Central memory CD8-positive, alpha-beta T cell (primary cell): ENCODE measurements around the gene GNAI3.

Experiments used
- ATAC-seq: fragments of 150-1000 bp; cut with Tn5 transposase; replicated peaks from 2 replicates; pipeline ENCODE4 v1.10.0; 2022; ENCODE audit warnings: mild to moderate bottlenecking, moderate FRiP score, moderate number of reproducible peaks; ENCODE audit not compliant: poor library complexity, severe bottlenecking; ENCODE audit errors: extremely low read depth
- DNase-seq, 2 donors: peaks; one replicate each; pipeline ENCODE4 v3.0.0; 2021; ENCODE audit warnings: low spot score in 2 of 2
- H3K27ac Mint-ChIP-seq: one replicate; pipeline ENCODE4 v1.8.0; 2022; ENCODE audit warnings: low read depth, mild to moderate bottlenecking, moderate library complexity, mixed read lengths
- H3K27me3 Mint-ChIP-seq: one replicate; pipeline ENCODE4 v1.8.0; 2022; ENCODE audit warnings: mixed read lengths
- H3K36me3 Mint-ChIP-seq: one replicate; pipeline ENCODE4 v1.8.0; 2022; ENCODE audit warnings: mild to moderate bottlenecking, moderate library complexity, mixed read lengths; ENCODE audit not compliant: insufficient read depth
- H3K4me1 Mint-ChIP-seq: one replicate; pipeline ENCODE4 v1.8.0; 2022; ENCODE audit warnings: mixed read lengths
- H3K4me3 Mint-ChIP-seq: one replicate; pipeline ENCODE4 v1.8.0; 2022; ENCODE audit warnings: mild to moderate bottlenecking, moderate library complexity, mixed read lengths
- H3K9me3 Mint-ChIP-seq: one replicate; pipeline ENCODE4 v1.8.0; 2022; ENCODE audit warnings: mixed read lengths

GNAI3 gene

GRCh38 chr1:109529881-109530456, 18.4 kb upstream of the GNAI3 start:
- peaks cover 2% of the 10 kb centered on the region for H3K36me3 Mint-ChIP-seq
- peaks cover 18% of the 10 kb centered on the region for H3K4me1 Mint-ChIP-seq
- no peaks in the 10 kb centered on the region for H3K9me3 Mint-ChIP-seq
- H3K27me3 Mint-ChIP-seq = peaks cover 9% of the 10 kb centered on the region
- ATAC-seq (no peak), DNase-seq (peak in 1 of 2 donors; percentile 9)
- H3K4me3 Mint-ChIP-seq = no peak overlapping the region
- no peak overlapping the region for H3K27ac Mint-ChIP-seq

DNA sequence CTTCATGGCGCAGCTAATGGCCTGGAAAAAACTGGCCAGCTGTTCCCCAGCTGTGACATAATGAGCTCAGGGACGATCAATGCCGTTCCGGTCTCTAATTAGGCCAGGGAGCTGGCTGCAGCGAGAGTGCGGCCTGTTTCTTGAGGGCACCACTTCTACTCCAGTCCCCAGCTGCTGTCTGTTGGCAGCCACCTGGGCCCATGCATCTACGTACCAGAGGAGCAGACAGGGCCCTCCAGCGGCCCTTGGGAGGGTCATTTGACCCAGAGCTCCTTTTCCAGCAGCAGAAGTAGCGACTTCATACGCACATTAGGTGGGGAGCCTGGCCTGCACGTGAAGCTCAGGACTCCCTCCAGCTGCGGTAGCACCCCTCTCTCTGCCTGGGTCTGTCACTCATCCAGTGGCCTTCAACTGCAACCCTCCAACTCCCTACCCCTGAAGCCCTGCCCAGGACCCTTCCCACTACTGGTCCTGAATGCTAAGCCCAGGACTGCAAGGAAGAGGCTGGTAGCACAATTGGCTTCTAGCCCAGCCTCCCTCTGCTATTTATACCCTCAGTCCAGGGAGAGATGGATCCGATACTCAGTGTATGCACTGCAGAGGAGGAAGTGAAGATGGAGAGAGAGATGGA, 17.8 kb upstream of the GNAI3 start:
- DNase-seq (no peak), ATAC-seq (no peak)
- peak overlapping the region; percentile 49 for H3K27ac Mint-ChIP-seq
- H3K4me1 Mint-ChIP-seq = peaks cover 18% of the 10 kb centered on the region
- H3K9me3 Mint-ChIP-seq = no peaks in the 10 kb centered on the region
- H3K4me3 Mint-ChIP-seq = peak overlapping the region; percentile 31
- peaks cover 2% of the 10 kb centered on the region for H3K36me3 Mint-ChIP-seq
- peaks cover 9% of the 10 kb centered on the region for H3K27me3 Mint-ChIP-seq

DNA sequence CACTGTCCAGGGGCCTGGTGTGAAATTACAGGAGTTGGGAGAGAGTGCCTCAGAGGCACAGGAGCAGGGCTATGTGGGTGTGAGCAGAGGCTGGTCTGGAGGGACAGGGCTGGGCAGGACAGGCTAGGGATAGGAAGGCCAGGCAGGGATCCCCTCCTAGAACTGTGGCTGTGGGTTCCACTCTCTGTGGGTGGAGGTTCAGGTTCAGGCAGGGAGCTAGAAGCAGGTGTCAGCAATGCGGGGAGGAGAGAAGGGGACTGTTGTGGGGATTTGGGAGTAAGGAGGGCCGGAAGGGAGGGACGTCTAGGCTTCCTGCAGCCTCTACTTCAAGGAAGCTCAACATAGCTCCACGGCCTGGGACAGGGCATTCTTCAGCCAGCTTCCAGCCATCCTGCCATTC, 17.0 kb upstream of the GNAI3 start:
- peak overlapping the region; percentile 49 for H3K27ac Mint-ChIP-seq
- peaks cover 9% of the 10 kb centered on the region for H3K27me3 Mint-ChIP-seq
- ATAC-seq (no peak), DNase-seq (no peak)
- peaks cover 18% of the 10 kb centered on the region for H3K4me1 Mint-ChIP-seq
- no peaks in the 10 kb centered on the region for H3K9me3 Mint-ChIP-seq
- peaks cover 2% of the 10 kb centered on the region for H3K36me3 Mint-ChIP-seq
- peak overlapping the region; percentile 31 for H3K4me3 Mint-ChIP-seq

- H3K4me1 Mint-ChIP-seq = peaks cover 18% of the 10 kb centered on the region
- no peaks in the 10 kb centered on the region for H3K9me3 Mint-ChIP-seq
- H3K27me3 Mint-ChIP-seq = peaks cover 9% of the 10 kb centered on the region
- DNase-seq (no peak), ATAC-seq (no peak)
- peaks cover 2% of the 10 kb centered on the region for H3K36me3 Mint-ChIP-seq
- peak overlapping the region; percentile 77 for H3K4me3 Mint-ChIP-seq
- H3K27ac Mint-ChIP-seq = peak overlapping the region; percentile 78
These were observed 16.5 kb upstream of the GNAI3 start for GRCh38 chr1:109531826-109532364.

GRCh38 chr1:109532365-109533136, 15.9 kb upstream of the GNAI3 start:
- Mint-ChIP-seq H3K36me3 (peaks cover 2% of the 10 kb centered on the region), H3K9me3 (no peaks in the 10 kb centered on the region), H3K27ac (peak overlapping the region; percentile 78), H3K4me1 (peaks cover 18% of the 10 kb centered on the region), H3K27me3 (peaks cover 6% of the 10 kb centered on the region), H3K4me3 (peak overlapping the region; percentile 77)
- DNase-seq (peak; percentile 84 to 94), ATAC-seq (peak; percentile 87)

DNA sequence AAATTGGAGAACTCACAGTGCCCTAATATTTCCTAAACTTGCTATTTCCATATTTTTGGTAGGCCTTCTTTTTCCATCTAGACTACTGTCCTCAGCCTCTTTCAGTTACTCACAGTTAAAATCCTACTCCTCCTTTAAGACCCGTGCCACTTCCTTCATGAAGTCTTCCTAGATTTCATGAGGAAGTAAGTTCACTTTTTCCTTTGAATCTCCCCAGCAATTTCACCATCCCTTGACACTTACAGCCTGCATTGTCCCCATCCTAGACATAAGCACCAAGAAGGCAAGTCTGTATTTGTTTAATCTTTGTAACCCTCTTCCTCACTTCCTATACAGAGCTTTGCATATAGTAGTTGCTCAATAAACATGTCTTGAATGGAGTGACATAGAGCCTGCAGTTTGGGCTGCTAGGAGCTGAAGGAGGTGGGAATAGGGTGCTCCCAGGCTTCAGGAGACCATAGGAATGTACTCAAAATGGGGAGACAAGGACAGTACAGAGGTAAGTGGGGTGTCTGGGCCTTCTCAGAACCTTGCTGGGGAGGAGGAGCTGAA, 14.0 kb upstream of the GNAI3 start:
- H3K27me3 Mint-ChIP-seq = no peaks in the 10 kb centered on the region
- H3K4me3 Mint-ChIP-seq = no peak overlapping the region
- peaks cover 4% of the 10 kb centered on the region for H3K36me3 Mint-ChIP-seq
- no peak for DNase-seq
- ATAC-seq = no peak
- peaks cover 18% of the 10 kb centered on the region for H3K4me1 Mint-ChIP-seq
- H3K9me3 Mint-ChIP-seq = no peaks in the 10 kb centered on the region
- no peak overlapping the region for H3K27ac Mint-ChIP-seq

DNA sequence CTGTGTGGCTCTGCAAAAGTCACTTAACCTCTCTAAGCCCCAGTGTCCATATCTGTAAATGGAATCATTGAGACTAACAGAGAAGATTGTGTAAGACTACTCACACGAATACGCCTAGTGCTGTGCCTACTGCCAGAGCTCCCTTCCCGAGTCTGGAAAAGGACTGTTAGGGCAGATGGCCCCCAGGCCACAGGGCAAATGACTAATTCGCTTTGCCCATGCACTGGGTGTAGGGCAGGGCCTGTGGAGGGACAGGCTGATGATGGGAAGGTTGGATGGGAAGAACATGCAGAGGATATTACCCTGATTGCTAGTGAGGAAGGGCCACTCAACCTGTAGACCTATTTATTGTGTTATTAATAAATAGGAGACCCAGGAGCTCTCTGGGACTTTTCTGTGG, 12.9 kb upstream of the GNAI3 start:
- H3K27ac Mint-ChIP-seq = no peak overlapping the region
- no peaks in the 10 kb centered on the region for H3K9me3 Mint-ChIP-seq
- H3K36me3 Mint-ChIP-seq = peaks cover 2% of the 10 kb centered on the region
- no peak overlapping the region for H3K4me3 Mint-ChIP-seq
- peaks cover 18% of the 10 kb centered on the region for H3K4me1 Mint-ChIP-seq
- DNase-seq (no peak), ATAC-seq (no peak)
- no peaks in the 10 kb centered on the region for H3K27me3 Mint-ChIP-seq

DNA sequence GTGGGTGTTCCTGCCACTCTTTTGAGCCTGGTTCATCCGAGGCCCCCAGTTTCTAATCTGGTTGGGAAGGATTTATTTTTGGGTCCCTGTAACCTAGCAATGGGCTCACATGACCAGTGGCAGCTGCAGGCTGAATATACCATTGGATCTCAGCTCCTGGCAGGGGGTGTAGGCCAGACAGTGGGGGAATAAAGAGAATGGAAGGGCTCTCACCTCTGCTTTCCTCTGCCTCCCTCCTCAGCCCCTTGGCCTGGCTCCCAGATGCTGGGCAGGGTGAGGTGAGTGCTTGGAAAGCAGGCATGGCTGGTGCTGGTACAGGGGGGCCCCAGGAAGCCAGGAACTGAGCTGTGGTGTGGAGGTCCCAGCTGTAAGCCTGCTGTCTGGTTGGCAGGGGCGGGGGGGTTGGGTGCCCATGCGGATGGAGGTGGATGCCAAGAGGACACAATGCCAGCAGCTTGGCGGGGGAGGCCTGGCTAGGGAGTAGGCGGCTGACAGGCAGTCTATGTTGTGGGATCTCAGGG, 12.4 kb upstream of the GNAI3 start:
- Mint-ChIP-seq H3K4me1 (peaks cover 13% of the 10 kb centered on the region), H3K9me3 (no peaks in the 10 kb centered on the region), H3K27ac (no peak overlapping the region), H3K36me3 (peaks cover 2% of the 10 kb centered on the region), H3K27me3 (no peaks in the 10 kb centered on the region), H3K4me3 (no peak overlapping the region)
- ATAC-seq (no peak), DNase-seq (no peak)

DNA sequence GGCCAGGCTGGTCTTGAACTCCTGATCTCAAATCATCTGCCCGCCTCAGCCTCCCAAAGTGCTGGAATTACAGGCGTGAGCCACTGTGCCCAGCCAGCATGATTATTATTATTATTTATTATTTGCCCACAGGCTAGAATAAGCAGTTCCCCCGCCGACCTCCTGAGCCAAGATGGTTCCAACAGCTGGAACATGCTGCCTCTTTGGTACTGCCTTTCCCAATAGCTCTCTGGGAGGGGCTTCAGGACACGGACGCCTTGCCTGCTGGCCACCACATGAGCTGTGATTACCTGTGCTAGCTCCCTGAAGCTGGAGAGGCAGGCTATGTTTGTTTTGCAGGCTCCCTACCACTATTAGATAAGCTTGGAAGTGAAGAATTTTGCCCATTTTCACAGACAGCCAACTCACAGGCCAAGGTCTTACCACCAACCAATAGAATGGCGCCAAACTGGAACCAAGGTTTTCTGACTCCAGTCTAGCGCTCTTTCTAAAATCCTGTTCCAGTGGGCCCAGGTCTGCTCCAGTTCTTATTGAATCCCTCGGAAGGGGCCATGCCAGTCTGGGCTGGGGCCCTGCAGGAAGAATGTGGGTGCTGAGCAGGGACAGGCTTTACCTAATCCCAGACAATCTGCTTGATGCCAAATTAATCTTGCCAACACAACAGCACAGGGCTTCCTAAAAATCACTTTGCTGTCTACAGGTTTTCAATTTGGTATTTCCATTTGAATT, 10.8 kb upstream of the GNAI3 start:
- ATAC-seq = no peak
- Mint-ChIP-seq H3K4me1 (peaks cover 4% of the 10 kb centered on the region), H3K27me3 (no peaks in the 10 kb centered on the region), H3K4me3 (no peak overlapping the region), H3K27ac (no peak overlapping the region), H3K9me3 (no peaks in the 10 kb centered on the region), H3K36me3 (peaks cover 2% of the 10 kb centered on the region)
- DNase-seq = no peak

GRCh38 chr1:109538827-109539555, 9.4 kb upstream of the GNAI3 start:
- H3K9me3 Mint-ChIP-seq = no peaks in the 10 kb centered on the region
- no peaks in the 10 kb centered on the region for H3K27me3 Mint-ChIP-seq
- ATAC-seq (no peak), DNase-seq (no peak)
- H3K36me3 Mint-ChIP-seq = peaks cover 2% of the 10 kb centered on the region
- H3K4me3 Mint-ChIP-seq = no peak overlapping the region
- no peak overlapping the region for H3K27ac Mint-ChIP-seq
- H3K4me1 Mint-ChIP-seq = no peaks in the 10 kb centered on the region

DNA sequence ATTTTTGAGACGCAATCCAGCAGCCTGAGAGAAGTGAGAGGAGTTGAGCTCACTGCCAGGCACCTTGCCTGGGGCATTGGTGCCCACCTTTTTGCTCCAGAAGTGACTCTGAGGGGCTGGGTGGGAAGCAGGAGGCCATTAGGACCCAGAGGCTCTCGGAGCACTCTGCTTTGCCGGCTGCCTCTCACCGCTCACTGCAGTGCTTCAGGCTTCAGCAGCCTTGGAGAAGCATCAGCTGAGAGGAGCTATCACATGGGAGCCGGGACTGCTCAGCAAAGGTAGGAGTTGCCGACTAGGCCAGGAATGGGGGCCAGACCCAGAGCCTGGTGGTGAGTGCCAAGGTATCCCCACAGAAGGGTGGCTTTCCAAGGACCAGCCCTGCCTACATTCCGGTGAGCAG, 8.7 kb upstream of the GNAI3 start, which contains the start of gene GPR61:
GPR61 (plus strand) TSS at position 197 of the 400 bp plus-strand sequence. CDS start 3,151 bp downstream, outside the sequence.
- Mint-ChIP-seq H3K4me3 (no peak within 1 kb of the TSS), H3K27me3 (no peaks in the 10 kb centered on the region), H3K36me3 (peaks cover 2% of the 10 kb centered on the region), H3K4me1 (no peaks in the 10 kb centered on the region), H3K27ac (no peak within 1 kb of the TSS), H3K9me3 (no peaks in the 10 kb centered on the region)
- ATAC-seq (no peak), DNase-seq (no peak)
